GM12891 (cell line): ENCODE results near the gene MISP.

Source experiments
- POLR2AphosphoS5 ChIP-seq: IDR thresholded peaks from 2 replicates; pipeline ENCODE4 v1.6.1; 2011; ENCODE audit warnings: low read depth, low read length, control low read depth
- POU2F2 ChIP-seq: IDR thresholded peaks from 2 replicates; pipeline ENCODE4 v1.6.1; 2011; ENCODE audit warnings: low read depth, mild to moderate bottlenecking, control low read depth, low read length, moderate library complexity

- TF ChIP-seq POLR2AphosphoS5 (no peak), POU2F2 (no peak)
These were observed 25.3 kb upstream of the MISP start for GRCh38 chr19:725461-726089.
